Heart left ventricle (tissue), 16 donors: Measurements from ENCODE around the gene PEX3. TPM values are rescaled to one million over a fixed set of nuclear protein-coding genes. Genes with fewer than 3 reads are reported as not detected.
"Not testable (repeated sequence)": the region's sequence is repeated elsewhere in the genome, so short reads cannot be mapped to it uniquely, and the experiment has no call there.

Experiments used
- ATAC-seq, 4 donors: fragments of 200-7000 bp; cut with Tn5 transposase; one replicate each; pipeline ENCODE4 v1.9.1; 2020 to 2022; ENCODE audit warnings: moderate library complexity in 4 of 4, mild to moderate bottlenecking in 3 of 4, moderate number of reproducible peaks in 1 of 4
- DNase-seq, 5 donors: peaks; one replicate each; pipeline ENCODE4 v3.0.0-alpha.2; 2020
- H3K27ac ChIP-seq, 12 donors: fragments of 200-600 bp; sonication (generic) in 4 of 12; one replicate each; pipeline versions ENCODE4 v1.5.0 to v1.8.0; 2016 to 2022; ENCODE audit warnings: mild to moderate bottlenecking in 2 of 12
- H3K27me3 ChIP-seq, 9 donors: fragments of 200-600 bp; sonication (generic) in 2 of 9; one replicate each; pipeline versions ENCODE4 v1.5.1 to v1.8.0; 2016 to 2022; ENCODE audit warnings: mild to moderate bottlenecking in 3 of 9
- H3K36me3 ChIP-seq, 9 donors: fragments of 200-600 bp; sonication (generic) in 2 of 9; one replicate each; pipeline versions ENCODE4 v1.5.0 to v1.8.0; 2018 to 2022; ENCODE audit warnings: mild to moderate bottlenecking in 2 of 9
- H3K4me1 ChIP-seq, 12 donors: fragments of 200-600 bp; sonication (generic) in 4 of 12; one replicate each; pipeline versions ENCODE4 v1.5.0 to v1.8.0; 2016 to 2022; ENCODE audit warnings: mild to moderate bottlenecking in 3 of 12
- H3K4me3 ChIP-seq, 12 donors: fragments of 200-600 bp; sonication (generic) in 4 of 12; one replicate each; pipeline versions ENCODE4 v1.5.0 to v1.8.0; 2017 to 2022; ENCODE audit warnings: mild to moderate bottlenecking in 9 of 12, moderate library complexity in 4 of 12
- H3K9me3 ChIP-seq, 12 donors: fragments of 200-600 bp; sonication (generic) in 4 of 12; one replicate each; pipeline versions ENCODE4 v1.5.0 to v1.8.0; 2016 to 2022; ENCODE audit warnings: mild to moderate bottlenecking in 1 of 12
- CTCF ChIP-seq, 12 donors: fragments of 200-600 bp; sonication (generic) in 4 of 12; IDR thresholded peaks; one replicate each; pipeline versions ENCODE4 v1.5.0 to v1.8.0; 2018 to 2022; ENCODE audit warnings: antibody characterized with exemption in 12 of 12, mild to moderate bottlenecking in 5 of 12
- POLR2A ChIP-seq, 2 donors: fragments of 450-650 bp; IDR thresholded peaks; one replicate each; pipeline ENCODE4 v1.6.1; 2017; ENCODE audit warnings: antibody characterized with exemption in 2 of 2, mild to moderate bottlenecking in 2 of 2, moderate library complexity in 2 of 2
- WGBS, 4 donors: extraction: QIAGEN DNeasy Blood & Tissue Kit in 2 of 4; methylation state at CpG; one replicate each; pipeline versions ENCODE4 v1.1.5 to v1.1.7; 2013 to 2018; 5-methylcytosine and 5-hydroxymethylcytosine counted together
- intact Hi-C, 10 donors: fragments of 100-400 bp; cut with DNase I; formaldehyde crosslinking; loops; one replicate each; pipeline versions ENCODE4 v1.11.1 to v1.14.2; 2022
- polyA plus RNA-seq, 2 donors: library from polyadenylated mRNA; stranded (reverse); fragments of 200-250 nt; gene quantifications; one replicate each; pipeline ENCODE4 v1.2.3, GENCODE V29; 2013
- total RNA-seq, 9 donors: library from RNA; depleted of rRNA in 2 of 9; stranded (reverse); fragments of >200 nt in 2 of 9; fragmentation: NEBNext Ultra II Directional in 3 of 9; extraction: Animal tissue kit (Norgen Biotek cat#: 25700) in 3 of 9; gene quantifications; one replicate each; pipeline versions ENCODE4 v1.1.0 to v1.2.4, GENCODE V29; 2016 to 2023
- donor health status: ischemic (EF 13 %, LVEDD 7.1; RV severe dilation, severe dysfunction).
- donor health status: healthy with polysubstance abuse.
- donor health status: DM: no; HTN: yes; CAD: no.
- donor health status: DM: no; HTN: no; CAD: no.
- donor health status: ischemic (EF 25% LVEDD 6.9; RV normal size, moderate dysfunction).
- donor health status: ischemic (EF 25% LVEDD 5.7; RV mildly dilated, moderate dysfunction).
- donor health status: healthy.
- donor health status: DM: yes; HTN: yes; CAD: no.
- donor health status: ischemic (EF 35%, LVEDD 5.7; RV mildly dilated, moderate dysfunction).
- donor health status: nonischemic (EF 11% LVEDD 7.7; RV severe dilation, severe dysfunction).
- donor health status: DM: yes; HTN: yes; CAD: no.
- donor health status: PGD.
- donor health status: ischemic (EF 29% LVEDD 5.4; RV normal size, mild dysfunction).
- donor health status: nonischemic (EF 23%, LVEDD 6.1; RV moderate dilation, normal function).

The PEX3 gene
- total and polyA plus RNA-seq, 11 donors, result 6.4 to 24.9 (median 20.4) TPM

GRCh38 chr6:143457563-143458359 lies 7.2 kb downstream of the PEX3 start:
- WGBS, 4 donors, result 93 to 99% (median 95%) methylated on average over 2 of the region's 2 CpGs
- Histone ChIP-seq H3K27me3 (no peaks in the 10 kb centered on the region), H3K4me3 (no peak overlapping the region), H3K4me1 (peaks cover 0 to 6% (median 0%) of the 10 kb centered on the region in 12 donors), H3K9me3 (no peaks in the 10 kb centered on the region), H3K27ac (no peak overlapping the region), H3K36me3 (peaks cover 0 to 49% (median 23%) of the 10 kb centered on the region in 9 donors)
- no peak for DNase-seq
- no peak for TF ChIP-seq POLR2A (IDR thresholded peaks at IDR 0.05)
- TF ChIP-seq CTCF (IDR thresholded peaks at IDR 0.05), result no peak
- intact Hi-C loops, result no loop called here
- ATAC-seq, result no peak

- Histone ChIP-seq H3K36me3 (peaks cover 0 to 61% (median 26%) of the 10 kb centered on the region in 9 donors), H3K4me3 (no peak overlapping the region), H3K9me3 (no peaks in the 10 kb centered on the region), H3K27me3 (no peaks in the 10 kb centered on the region), H3K4me1 (no peaks in the 10 kb centered on the region), H3K27ac (no peak overlapping the region)
- TF ChIP-seq CTCF (IDR thresholded peaks at IDR 0.05) (no peak), POLR2A (IDR thresholded peaks at IDR 0.05) (no peak)
- no peak for DNase-seq
- intact Hi-C loops, result no loop called here
- 59 to 65% (median 63%) methylated on average over 2 of the region's 2 CpGs for WGBS, 4 donors
- no peak for ATAC-seq
These were observed 14.9 kb downstream of the PEX3 start for GRCh38 chr6:143465546-143465945.

DNA sequence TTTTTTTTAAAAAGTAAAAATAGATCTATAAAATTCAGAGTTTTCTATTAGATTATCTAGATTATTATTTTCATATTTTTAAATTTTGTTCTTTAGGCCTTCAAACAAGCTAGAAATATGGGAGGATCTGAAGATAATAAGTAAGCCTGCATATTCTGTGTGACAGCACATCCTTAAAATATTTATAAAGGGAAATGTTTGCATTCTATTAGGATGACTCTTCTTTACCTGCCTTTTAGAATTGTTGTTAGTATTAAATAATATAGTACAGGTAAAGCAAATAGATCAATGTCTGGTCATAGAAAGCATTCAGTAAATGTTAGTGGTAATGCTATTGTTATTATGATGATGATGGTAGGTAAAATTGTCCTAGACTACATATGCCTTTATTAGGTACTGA lies 17.4 kb downstream of the PEX3 start:
- intact Hi-C loops, result no loop called here
- ATAC-seq, result no peak
- peaks cover 0 to 60% (median 23%) of the 10 kb centered on the region in 9 donors for H3K36me3 ChIP-seq
- no peak overlapping the region for H3K27ac ChIP-seq
- H3K4me3 ChIP-seq, result no peak overlapping the region
- no peaks in the 10 kb centered on the region for H3K27me3 ChIP-seq
- H3K9me3 ChIP-seq, result no peaks in the 10 kb centered on the region
- DNase-seq, result no peak
- no peaks in the 10 kb centered on the region for H3K4me1 ChIP-seq
- no peak for TF ChIP-seq CTCF (IDR thresholded peaks at IDR 0.05)
- TF ChIP-seq POLR2A (IDR thresholded peaks at IDR 0.05), result no peak

DNA sequence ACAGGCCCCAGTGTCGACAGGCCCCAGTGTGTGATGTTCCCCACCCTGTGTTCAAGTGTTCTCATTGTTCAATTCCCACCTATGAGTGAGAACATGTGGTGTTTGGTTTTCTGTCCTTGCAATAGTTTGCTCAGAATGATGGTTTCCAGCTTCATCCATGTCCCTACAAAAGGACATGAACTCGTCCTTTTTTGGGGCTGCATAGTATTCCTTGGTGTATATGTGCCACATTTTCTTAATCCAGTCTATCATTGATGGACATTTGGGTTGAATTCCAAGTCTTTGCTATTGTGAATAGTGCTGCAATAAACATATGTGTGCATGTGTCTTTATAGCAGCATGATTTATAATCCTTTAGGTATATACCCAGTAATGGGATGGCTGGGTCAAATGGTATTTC lies 18.2 kb downstream of the PEX3 start:
- H3K4me1 ChIP-seq, ATAC-seq, DNase-seq, H3K4me3 ChIP-seq, intact Hi-C loops, H3K27me3 ChIP-seq, H3K9me3 ChIP-seq, H3K27ac ChIP-seq: not testable (repeated sequence)
- peaks cover 0 to 60% (median 24%) of the 10 kb centered on the region in 9 donors for H3K36me3 ChIP-seq
- WGBS, 4 donors, result 60 to 95% (median 78%) methylated on average over 2 of the region's 2 CpGs

DNA sequence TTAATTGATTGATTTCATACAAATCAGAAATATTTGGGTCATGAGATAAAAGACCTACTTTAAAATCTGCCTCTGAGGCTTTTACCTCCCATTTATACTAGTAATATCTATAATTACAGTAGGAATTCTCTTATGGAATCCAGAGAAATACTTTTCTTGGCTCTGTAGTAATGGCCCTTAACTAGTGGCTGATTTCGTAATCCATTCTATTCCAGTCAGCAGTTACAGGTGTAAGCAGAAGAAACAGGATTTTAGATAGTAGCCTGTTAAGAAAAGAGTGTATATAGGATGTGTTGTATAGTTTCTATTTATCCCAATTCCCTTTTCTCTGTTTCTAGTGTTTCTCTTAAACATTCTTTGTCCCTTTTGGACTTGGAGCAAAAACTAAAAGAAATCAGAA lies 21.2 kb downstream of the PEX3 start:
- no peak overlapping the region for H3K27ac ChIP-seq
- no peaks in the 10 kb centered on the region for H3K27me3 ChIP-seq
- H3K9me3 ChIP-seq, result no peaks in the 10 kb centered on the region
- H3K4me1 ChIP-seq, result no peaks in the 10 kb centered on the region
- ATAC-seq (no peak), DNase-seq (no peak)
- intact Hi-C loops, result no loop called here
- TF ChIP-seq POLR2A (IDR thresholded peaks at IDR 0.05) (no peak), CTCF (IDR thresholded peaks at IDR 0.05) (no peak)
- peaks cover 0 to 66% (median 52%) of the 10 kb centered on the region in 9 donors for H3K36me3 ChIP-seq
- no peak overlapping the region for H3K4me3 ChIP-seq
- WGBS, 4 donors, result 42 to 99% (median 96%) methylated on average over 1 of the region's 1 CpG
